Measurements from ENCODE around the gene COX19.

DNA sequence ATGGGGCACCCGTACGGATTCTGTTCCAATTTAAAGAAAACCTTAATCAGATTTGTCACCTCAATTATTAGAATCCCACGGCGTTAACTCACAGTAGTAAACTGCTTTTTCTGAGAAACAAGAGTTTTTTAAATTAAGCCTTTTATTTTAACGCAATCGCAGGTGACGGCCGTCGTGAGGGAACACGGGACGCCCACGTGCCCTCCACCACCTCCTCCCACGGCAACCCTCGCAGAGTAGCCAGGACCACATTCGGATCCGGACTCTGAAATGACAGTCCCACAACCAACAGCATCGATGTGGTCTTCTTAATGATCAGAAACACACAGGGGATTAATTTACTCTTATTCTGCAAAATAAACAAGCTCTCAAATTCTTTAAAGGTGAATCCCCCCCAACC lies 47.0 kb upstream of the COX19 start:
- TF ChIP-seq SP1 (IDR thresholded peaks at IDR 0.05) (no peak), NFRKB (IDR thresholded peaks at IDR 0.05) (no peak), SUZ12 (IDR thresholded peaks at IDR 0.05) (no peak), CTBP1 (IDR thresholded peaks at IDR 0.05; ENCODE audit: borderline replicate concordance) (no peak), TARDBP (IDR thresholded peaks at IDR 0.05) (no peak), FOXA1 (IDR thresholded peaks at IDR 0.05) (no peak), LEF1 (IDR thresholded peaks at IDR 0.05; ENCODE audit: borderline replicate concordance) (no peak), FOXM1 (IDR thresholded peaks at IDR 0.05; ENCODE audit: borderline replicate concordance) (no peak)
- TF ChIP-seq, protein P1, sequence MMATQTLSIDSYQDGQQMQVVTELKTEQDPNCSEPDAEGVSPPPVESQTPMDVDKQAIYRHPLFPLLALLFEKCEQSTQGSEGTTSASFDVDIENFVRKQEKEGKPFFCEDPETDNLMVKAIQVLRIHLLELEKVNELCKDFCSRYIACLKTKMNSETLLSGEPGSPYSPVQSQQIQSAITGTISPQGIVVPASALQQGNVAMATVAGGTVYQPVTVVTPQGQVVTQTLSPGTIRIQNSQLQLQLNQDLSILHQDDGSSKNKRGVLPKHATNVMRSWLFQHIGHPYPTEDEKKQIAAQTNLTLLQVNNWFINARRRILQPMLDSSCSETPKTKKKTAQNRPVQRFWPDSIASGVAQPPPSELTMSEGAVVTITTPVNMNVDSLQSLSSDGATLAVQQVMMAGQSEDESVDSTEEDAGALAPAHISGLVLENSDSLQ (IDR thresholded peaks at IDR 0.05): no peak

Measured in HEK293T (cell line).